Measurements from ENCODE around the gene AEBP2. TPM values are rescaled to one million over a fixed set of nuclear protein-coding genes. Genes with fewer than 3 reads are reported as not detected.

Gene AEBP2
- total and polyA plus RNA-seq, 9 of the 15 experiments (the other 6 are each of a cell fraction or from before 2014, with no cell fraction given): 5.7 to 43.7 (median 10.3) TPM

GRCh38 chr12:19439059-19440018 lies at the start of gene AEBP2 (continued):
- TF ChIP-seq, protein P1, sequence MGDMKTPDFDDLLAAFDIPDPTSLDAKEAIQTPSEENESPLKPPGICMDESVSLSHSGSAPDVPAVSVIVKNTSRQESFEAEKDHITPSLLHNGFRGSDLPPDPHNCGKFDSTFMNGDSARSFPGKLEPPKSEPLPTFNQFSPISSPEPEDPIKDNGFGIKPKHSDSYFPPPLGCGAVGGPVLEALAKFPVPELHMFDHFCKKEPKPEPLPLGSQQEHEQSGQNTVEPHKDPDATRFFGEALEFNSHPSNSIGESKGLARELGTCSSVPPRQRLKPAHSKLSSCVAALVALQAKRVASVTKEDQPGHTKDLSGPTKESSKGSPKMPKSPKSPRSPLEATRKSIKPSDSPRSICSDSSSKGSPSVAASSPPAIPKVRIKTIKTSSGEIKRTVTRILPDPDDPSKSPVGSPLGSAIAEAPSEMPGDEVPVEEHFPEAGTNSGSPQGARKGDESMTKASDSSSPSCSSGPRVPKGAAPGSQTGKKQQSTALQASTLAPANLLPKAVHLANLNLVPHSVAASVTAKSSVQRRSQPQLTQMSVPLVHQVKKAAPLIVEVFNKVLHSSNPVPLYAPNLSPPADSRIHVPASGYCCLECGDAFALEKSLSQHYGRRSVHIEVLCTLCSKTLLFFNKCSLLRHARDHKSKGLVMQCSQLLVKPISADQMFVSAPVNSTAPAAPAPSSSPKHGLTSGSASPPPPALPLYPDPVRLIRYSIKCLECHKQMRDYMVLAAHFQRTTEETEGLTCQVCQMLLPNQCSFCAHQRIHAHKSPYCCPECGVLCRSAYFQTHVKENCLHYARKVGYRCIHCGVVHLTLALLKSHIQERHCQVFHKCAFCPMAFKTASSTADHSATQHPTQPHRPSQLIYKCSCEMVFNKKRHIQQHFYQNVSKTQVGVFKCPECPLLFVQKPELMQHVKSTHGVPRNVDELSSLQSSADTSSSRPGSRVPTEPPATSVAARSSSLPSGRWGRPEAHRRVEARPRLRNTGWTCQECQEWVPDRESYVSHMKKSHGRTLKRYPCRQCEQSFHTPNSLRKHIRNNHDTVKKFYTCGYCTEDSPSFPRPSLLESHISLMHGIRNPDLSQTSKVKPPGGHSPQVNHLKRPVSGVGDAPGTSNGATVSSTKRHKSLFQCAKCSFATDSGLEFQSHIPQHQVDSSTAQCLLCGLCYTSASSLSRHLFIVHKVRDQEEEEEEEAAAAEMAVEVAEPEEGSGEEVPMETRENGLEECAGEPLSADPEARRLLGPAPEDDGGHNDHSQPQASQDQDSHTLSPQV (IDR thresholded peaks at IDR 0.05): peak; percentile 79
- TF ChIP-seq, protein P2, sequence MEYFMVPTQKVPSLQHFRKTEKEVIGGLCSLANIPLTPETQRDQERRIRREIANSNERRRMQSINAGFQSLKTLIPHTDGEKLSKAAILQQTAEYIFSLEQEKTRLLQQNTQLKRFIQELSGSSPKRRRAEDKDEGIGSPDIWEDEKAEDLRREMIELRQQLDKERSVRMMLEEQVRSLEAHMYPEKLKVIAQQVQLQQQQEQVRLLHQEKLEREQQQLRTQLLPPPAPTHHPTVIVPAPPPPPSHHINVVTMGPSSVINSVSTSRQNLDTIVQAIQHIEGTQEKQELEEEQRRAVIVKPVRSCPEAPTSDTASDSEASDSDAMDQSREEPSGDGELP (CRISPR knock-in tag; IDR thresholded peaks at IDR 0.05; ENCODE audit: borderline replicate concordance): peak; percentile 61
- TF ChIP-seq SIRT6 (IDR thresholded peaks at IDR 0.05; ENCODE audit: low read depth, low read length) (no peak), SMAD3 (CRISPR knock-in tag; conservative IDR thresholded peaks at IDR 0.05) (no peak), TCF7L2 (IDR thresholded peaks at IDR 0.05; ENCODE audit: low read depth, low read length) (no peak), RFX7 (CRISPR knock-in tag; IDR thresholded peaks at IDR 0.05) (no peak), PHF20 (IDR thresholded peaks at IDR 0.05; ENCODE audit: partially characterized antibody) (no peak), PHB (CRISPR knock-in tag; IDR thresholded peaks at IDR 0.05) (no peak), SMAD4 (CRISPR knock-in tag; conservative IDR thresholded peaks at IDR 0.05) (no peak), RAD51 (IDR thresholded peaks at IDR 0.05; ENCODE audit: borderline replicate concordance, low read depth) (no peak), CTBP1 (IDR thresholded peaks at IDR 0.05; ENCODE audit: borderline replicate concordance) (no peak), EZH2 (IDR thresholded peaks at IDR 0.05; ENCODE audit: borderline replicate concordance, low read depth, low read length) (no peak), NUFIP1 (IDR thresholded peaks at IDR 0.05; ENCODE audit: partially characterized antibody) (no peak), SAP30 (IDR thresholded peaks at IDR 0.05; ENCODE audit: borderline replicate concordance, insufficient read depth, low read depth, low read length, poor library complexity, severe bottlenecking) (peak; percentile 5), GTF2A2 (tag; IDR thresholded peaks at IDR 0.05) (no peak), GABPB1 (CRISPR knock-in tag; IDR thresholded peaks at IDR 0.05) (peak; percentile 6; the same call in 1 of the 2 replicates), MTA3 (IDR thresholded peaks at IDR 0.05; ENCODE audit: borderline replicate concordance) (peak; percentile 94; the same call in 1 of the 2 replicates), NFIC (IDR thresholded peaks at IDR 0.05) (0 out of 2 replicates have a peak, but pooled peaks have one; percentile 14), SPI1 (IDR thresholded peaks at IDR 0.05; ENCODE audit: borderline replicate concordance, low read depth, low read length) (no peak), MLX (CRISPR knock-in tag; conservative IDR thresholded peaks at IDR 0.05) (no peak), ZBTB34 (CRISPR knock-in tag; IDR thresholded peaks at IDR 0.05) (no peak)

Measured in K562 (cell line).